ENCODE measurements around the gene RTN3.

Gene RTN3

GRCh38 chr11:63745304-63746170, 64.2 kb downstream of the RTN3 start:
- Histone ChIP-seq H3K4me3 (ENCODE audit: low read depth, low read length) (no peak overlapping the region), H3K36me3 (ENCODE audit: control insufficient read depth, insufficient read depth, low read length) (peaks cover 15% of the 10 kb centered on the region), H3K9me3 (ENCODE audit: control insufficient read depth, insufficient read depth, low read depth, low read length) (no peaks in the 10 kb centered on the region), H3K27me3 (ENCODE audit: control insufficient read depth, insufficient read depth, low read length) (no peaks in the 10 kb centered on the region), H3K9ac (ENCODE audit: low read length) (no peak overlapping the region), H3K4me1 (ENCODE audit: control insufficient read depth, insufficient read depth, low read length) (peaks cover 6% of the 10 kb centered on the region), H3K27ac (ENCODE audit: low read depth, low read length) (no peak overlapping the region)

DNA sequence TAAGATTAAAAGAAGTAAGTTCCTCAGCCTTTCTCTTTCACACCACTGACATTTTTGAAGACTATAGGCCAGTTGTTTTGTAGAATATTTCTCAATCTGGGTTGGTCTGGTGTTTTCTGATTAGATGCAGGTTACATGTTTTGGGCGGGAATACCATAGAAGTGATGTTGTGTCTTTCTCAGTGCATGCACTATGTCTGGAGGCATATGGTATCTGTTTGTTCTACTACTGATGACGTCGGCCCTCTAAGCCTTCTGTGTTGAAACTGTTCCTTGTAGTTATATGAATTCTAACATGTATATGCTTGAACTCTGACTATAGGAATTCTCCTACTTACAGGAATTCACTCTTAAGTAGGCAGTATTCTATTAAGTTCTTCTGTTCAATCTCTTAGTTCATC, 65.7 kb downstream of the RTN3 start:
- no peak overlapping the region for H3K9ac ChIP-seq (ENCODE audit: low read length)

DNA sequence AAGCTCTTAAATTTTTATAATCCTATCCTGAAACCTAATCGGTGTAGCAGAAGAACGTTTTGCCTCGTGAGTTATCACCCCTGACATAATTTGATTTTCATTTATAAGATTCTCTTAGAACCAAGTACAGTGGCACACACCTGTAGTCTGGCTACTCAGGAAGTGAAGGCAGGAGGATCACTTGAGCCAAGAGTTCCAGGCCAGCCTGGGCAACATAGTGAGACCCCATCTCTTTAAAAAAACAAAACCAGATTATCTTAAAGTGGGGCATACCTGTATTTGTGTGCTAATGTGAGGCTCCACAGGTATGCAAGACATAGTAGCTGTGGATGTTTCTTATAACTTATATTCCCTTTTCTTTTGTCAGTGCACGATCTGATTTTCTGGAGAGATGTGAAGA, 68.3 kb downstream of the RTN3 start:
- no peak overlapping the region for H3K4me3 ChIP-seq (ENCODE audit: low read depth, low read length)

More for the DNA sequence above, 65.7 kb downstream of the RTN3 start:
- Histone ChIP-seq H3K4me1 (ENCODE audit: control insufficient read depth, insufficient read depth, low read length) (peaks cover 6% of the 10 kb centered on the region), H3K4me3 (ENCODE audit: low read depth, low read length) (no peak overlapping the region), H3K27ac (ENCODE audit: low read depth, low read length) (no peak overlapping the region), H3K36me3 (ENCODE audit: control insufficient read depth, insufficient read depth, low read length) (peaks cover 28% of the 10 kb centered on the region), H3K9me3 (ENCODE audit: control insufficient read depth, insufficient read depth, low read depth, low read length) (no peaks in the 10 kb centered on the region), H3K27me3 (ENCODE audit: control insufficient read depth, insufficient read depth, low read length) (no peaks in the 10 kb centered on the region)

DNA sequence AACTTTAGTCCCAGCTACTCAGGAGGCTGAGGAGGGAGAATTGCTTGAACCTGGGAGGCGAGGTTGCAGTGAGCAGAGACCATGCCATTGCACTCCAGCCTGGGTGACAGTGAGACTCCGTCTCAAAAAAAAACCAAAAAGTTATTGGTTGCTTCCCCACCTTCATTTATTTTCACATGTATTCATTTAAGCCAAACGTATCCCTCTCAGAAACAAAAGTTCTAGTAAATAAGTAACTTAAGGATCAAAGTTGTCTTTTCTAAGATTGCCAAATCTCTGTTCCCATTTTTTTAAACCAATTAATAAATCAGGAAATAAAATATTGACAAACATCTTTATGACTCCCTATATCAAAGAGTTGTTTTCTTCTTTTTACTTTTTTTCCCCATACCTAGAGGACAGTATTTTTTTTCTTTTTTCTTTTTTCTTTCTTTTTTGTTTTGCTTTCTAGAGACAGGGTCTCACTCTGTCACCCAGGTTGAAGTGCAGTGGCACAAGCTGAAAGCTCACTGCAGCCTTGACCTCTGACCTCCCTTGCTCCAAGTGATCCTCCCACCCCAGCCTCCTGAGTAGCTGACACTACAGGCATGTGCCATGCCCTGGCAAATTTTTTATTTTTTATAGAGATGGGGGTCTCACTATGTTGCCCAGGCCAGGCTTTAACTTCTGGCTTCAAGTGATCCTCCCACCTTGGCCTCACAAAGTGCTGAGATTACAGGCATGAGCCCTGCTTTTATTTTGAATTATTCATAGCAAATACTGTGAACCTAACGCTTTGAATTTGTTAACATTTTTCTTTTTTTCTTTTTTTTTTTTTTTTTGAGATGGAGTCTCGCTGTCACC, 75.8 kb downstream of the RTN3 start:
- Histone ChIP-seq H3K27me3 (ENCODE audit: control insufficient read depth, insufficient read depth, low read length) (no peaks in the 10 kb centered on the region), H3K4me1 (ENCODE audit: control insufficient read depth, insufficient read depth, low read length) (peaks cover 18% of the 10 kb centered on the region), H3K4me3 (ENCODE audit: low read depth, low read length) (no peak overlapping the region), H3K9ac (ENCODE audit: low read length) (no peak overlapping the region), H3K36me3 (ENCODE audit: control insufficient read depth, insufficient read depth, low read length) (peaks cover 49% of the 10 kb centered on the region), H3K9me3 (ENCODE audit: control insufficient read depth, insufficient read depth, low read depth, low read length) (no peaks in the 10 kb centered on the region), H3K27ac (ENCODE audit: low read depth, low read length) (no peak overlapping the region)

More for the DNA sequence above, 68.3 kb downstream of the RTN3 start:
- Histone ChIP-seq H3K4me1 (ENCODE audit: control insufficient read depth, insufficient read depth, low read length) (peaks cover 6% of the 10 kb centered on the region), H3K9me3 (ENCODE audit: control insufficient read depth, insufficient read depth, low read depth, low read length) (no peaks in the 10 kb centered on the region), H3K27me3 (ENCODE audit: control insufficient read depth, insufficient read depth, low read length) (no peaks in the 10 kb centered on the region), H3K9ac (ENCODE audit: low read length) (no peak overlapping the region), H3K27ac (ENCODE audit: low read depth, low read length) (no peak overlapping the region), H3K36me3 (ENCODE audit: control insufficient read depth, insufficient read depth, low read length) (peaks cover 43% of the 10 kb centered on the region)

DNA sequence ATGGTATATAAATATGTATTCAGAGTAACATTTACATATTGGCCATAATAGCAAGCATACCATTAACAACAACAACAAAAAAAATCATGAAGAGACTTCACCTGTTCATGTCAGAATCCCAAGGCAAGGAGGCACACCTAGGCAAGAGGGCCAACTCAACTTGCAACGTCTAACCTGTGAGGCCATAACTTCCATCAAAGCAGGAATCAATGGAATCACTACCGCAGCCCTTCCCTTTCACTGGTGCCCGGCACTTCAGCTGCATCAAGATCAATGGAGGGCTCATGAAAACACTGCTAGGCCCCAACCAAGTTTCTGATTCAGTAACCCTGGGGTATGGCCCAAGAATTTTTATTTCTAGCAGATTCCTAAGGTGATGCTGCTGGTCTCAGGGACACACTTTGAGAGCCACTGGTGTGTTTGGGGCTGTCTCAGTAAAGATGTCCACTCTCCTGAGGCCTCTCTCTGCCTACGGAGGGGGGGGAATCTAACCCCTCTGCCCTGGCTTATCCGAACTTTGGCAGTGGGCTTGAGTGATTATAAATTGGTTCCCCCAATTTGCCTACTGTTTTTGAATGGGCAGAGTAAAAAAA, 79.3 kb downstream of the RTN3 start:
- H3K27ac ChIP-seq (ENCODE audit: low read depth, low read length) = no peak overlapping the region
- H3K4me1 ChIP-seq (ENCODE audit: control insufficient read depth, insufficient read depth, low read length) = peaks cover 31% of the 10 kb centered on the region
- no peaks in the 10 kb centered on the region for H3K27me3 ChIP-seq (ENCODE audit: control insufficient read depth, insufficient read depth, low read length)
- H3K36me3 ChIP-seq (ENCODE audit: control insufficient read depth, insufficient read depth, low read length) = peaks cover 37% of the 10 kb centered on the region
- H3K9me3 ChIP-seq (ENCODE audit: control insufficient read depth, insufficient read depth, low read depth, low read length) = no peaks in the 10 kb centered on the region
- H3K4me3 ChIP-seq (ENCODE audit: low read depth, low read length) = peak overlapping the region; percentile 69
- no peak overlapping the region for H3K9ac ChIP-seq (ENCODE audit: low read length)

DNA sequence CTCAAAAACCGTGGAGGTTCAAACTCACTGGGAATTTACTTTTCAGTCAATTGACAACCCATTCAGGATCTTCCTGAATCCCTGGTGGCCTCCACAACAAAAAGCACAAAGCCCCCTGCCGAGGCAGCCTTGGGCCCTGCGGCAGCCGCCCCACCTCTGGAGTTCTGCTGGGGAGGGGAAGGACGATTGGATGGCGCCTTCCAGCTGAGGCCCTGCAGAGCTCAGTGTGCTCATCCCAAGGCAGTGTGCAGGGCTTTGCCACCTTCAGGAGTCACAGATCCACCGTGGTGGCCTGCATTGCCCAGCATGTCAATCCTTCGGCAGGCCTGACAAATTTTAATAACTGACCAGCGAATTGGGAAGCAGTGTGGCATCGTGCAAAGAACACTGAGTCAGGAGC, 79.9 kb downstream of the RTN3 start:
- Histone ChIP-seq H3K27me3 (ENCODE audit: control insufficient read depth, insufficient read depth, low read length) (no peaks in the 10 kb centered on the region), H3K9ac (ENCODE audit: low read length) (peak overlapping the region; percentile 79), H3K36me3 (ENCODE audit: control insufficient read depth, insufficient read depth, low read length) (peaks cover 37% of the 10 kb centered on the region), H3K4me3 (ENCODE audit: low read depth, low read length) (peak overlapping the region; percentile 69), H3K4me1 (ENCODE audit: control insufficient read depth, insufficient read depth, low read length) (peaks cover 37% of the 10 kb centered on the region), H3K9me3 (ENCODE audit: control insufficient read depth, insufficient read depth, low read depth, low read length) (no peaks in the 10 kb centered on the region), H3K27ac (ENCODE audit: low read depth, low read length) (no peak overlapping the region; the same call in 1 of the 2 replicates)

- peaks cover 46% of the 10 kb centered on the region for H3K4me1 ChIP-seq (ENCODE audit: control insufficient read depth, insufficient read depth, low read length)
- H3K9me3 ChIP-seq (ENCODE audit: control insufficient read depth, insufficient read depth, low read depth, low read length) = no peaks in the 10 kb centered on the region
- peaks cover 29% of the 10 kb centered on the region for H3K36me3 ChIP-seq (ENCODE audit: control insufficient read depth, insufficient read depth, low read length)
- H3K9ac ChIP-seq (ENCODE audit: low read length) = peak overlapping the region; percentile 79
- H3K4me3 ChIP-seq (ENCODE audit: low read depth, low read length) = peak overlapping the region; percentile 69
- peak overlapping the region; percentile 70 for H3K27ac ChIP-seq (ENCODE audit: low read depth, low read length)
- no peaks in the 10 kb centered on the region for H3K27me3 ChIP-seq (ENCODE audit: control insufficient read depth, insufficient read depth, low read length)
Observed at GRCh38 chr11:63761931-63762653, 80.8 kb downstream of the RTN3 start.

DNA sequence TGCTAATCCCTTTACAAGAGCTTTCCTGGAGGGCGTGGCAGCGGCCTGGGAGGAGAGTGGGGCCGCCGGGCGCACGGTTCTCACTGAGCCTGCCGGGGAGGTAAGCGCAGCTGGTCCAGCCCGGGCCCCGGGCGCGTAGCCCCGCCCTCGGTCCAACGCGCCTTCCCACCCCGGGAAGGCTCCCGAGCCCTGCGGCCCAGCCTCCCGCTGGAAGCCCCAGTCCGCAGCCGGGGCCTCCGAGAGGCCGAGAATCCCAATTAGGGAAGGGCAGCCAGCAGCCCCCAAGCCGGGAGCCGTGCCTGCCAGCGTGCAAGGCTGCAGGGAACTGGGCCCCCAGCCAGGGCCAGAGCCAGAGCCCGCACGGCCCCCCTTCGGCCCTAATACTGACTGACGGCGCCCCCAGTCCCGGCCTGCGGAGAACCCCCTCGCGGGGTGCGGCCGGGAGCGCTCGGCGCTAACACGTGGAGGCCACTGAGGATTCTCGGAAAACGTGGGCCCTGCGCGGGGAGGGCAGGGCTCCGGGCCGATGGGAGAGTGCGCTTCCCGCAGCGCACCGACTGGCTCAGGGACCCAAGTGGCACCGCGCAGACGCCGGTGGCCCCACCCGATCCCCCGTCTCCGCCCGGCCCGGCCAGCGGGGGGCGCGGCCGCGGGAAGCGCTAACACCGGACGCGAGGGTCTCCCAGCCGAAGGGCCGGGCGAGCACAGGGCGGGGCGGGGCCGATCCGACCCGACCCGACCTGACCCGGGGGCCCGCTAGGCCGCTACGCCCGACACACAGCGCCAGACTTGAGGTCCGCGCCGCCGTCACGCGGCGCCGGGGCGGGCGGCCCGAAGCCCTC, 81.6 kb downstream of the RTN3 start:
- peak overlapping the region; percentile 69 for H3K4me3 ChIP-seq (ENCODE audit: low read depth, low read length)
- peak overlapping the region; percentile 70 for H3K27ac ChIP-seq (ENCODE audit: low read depth, low read length)
- peaks cover 49% of the 10 kb centered on the region for H3K4me1 ChIP-seq (ENCODE audit: control insufficient read depth, insufficient read depth, low read length)
- H3K27me3 ChIP-seq (ENCODE audit: control insufficient read depth, insufficient read depth, low read length) = no peaks in the 10 kb centered on the region
- H3K9ac ChIP-seq (ENCODE audit: low read length) = peak overlapping the region; percentile 79
- no peaks in the 10 kb centered on the region for H3K9me3 ChIP-seq (ENCODE audit: control insufficient read depth, insufficient read depth, low read depth, low read length)
- H3K36me3 ChIP-seq (ENCODE audit: control insufficient read depth, insufficient read depth, low read length) = peaks cover 22% of the 10 kb centered on the region

GRCh38 chr11:63763496-63764339, 82.4 kb downstream of the RTN3 start:
- peaks cover 49% of the 10 kb centered on the region for H3K4me1 ChIP-seq (ENCODE audit: control insufficient read depth, insufficient read depth, low read length)
- H3K9ac ChIP-seq (ENCODE audit: low read length) = peak overlapping the region; percentile 79
- peak overlapping the region; percentile 70 for H3K27ac ChIP-seq (ENCODE audit: low read depth, low read length)
- H3K4me3 ChIP-seq (ENCODE audit: low read depth, low read length) = peak overlapping the region; percentile 69
- no peaks in the 10 kb centered on the region for H3K27me3 ChIP-seq (ENCODE audit: control insufficient read depth, insufficient read depth, low read length)
- H3K9me3 ChIP-seq (ENCODE audit: control insufficient read depth, insufficient read depth, low read depth, low read length) = no peaks in the 10 kb centered on the region
- peaks cover 16% of the 10 kb centered on the region; the same call in 1 of the 2 replicates for H3K36me3 ChIP-seq (ENCODE audit: control insufficient read depth, insufficient read depth, low read length)
